K562 (cell line): ENCODE results near the gene KLHL18. TPM values are rescaled to one million over a fixed set of nuclear protein-coding genes. Genes with fewer than 3 reads are reported as not detected.

Experiments
- DLX4 ChIP-seq: fragments of 250-450 bp; sonication (Bioruptor Pico); IDR thresholded peaks from 2 replicates; pipeline ENCODE4 v1.6.1; 2021; ENCODE audit warnings: mild to moderate bottlenecking
- KLF1 ChIP-seq: fragments of 450-650 bp; IDR thresholded peaks from 2 replicates; pipeline ENCODE4 v1.6.1; 2016; ENCODE audit warnings: missing genetic modification characterization, missing compliant biosample characterization
- LCOR ChIP-seq: sonication (generic); formaldehyde crosslinking; IDR thresholded peaks from 2 replicates; pipeline ENCODE4 v1.8.0; 2022; ENCODE audit warnings: mild to moderate bottlenecking, missing genetic modification reagents
- LEF1 ChIP-seq: fragments of 450-650 bp; IDR thresholded peaks from 2 replicates; pipeline ENCODE4 v1.6.1; 2016; ENCODE audit warnings: mild to moderate bottlenecking
- MCM3 ChIP-seq: fragments of 450-650 bp; IDR thresholded peaks from 2 replicates; pipeline ENCODE4 v1.6.1; 2016
- NCOA4 ChIP-seq: fragments of 450-650 bp; IDR thresholded peaks from 2 replicates; pipeline ENCODE4 v1.6.1; 2018; ENCODE audit warnings: mild to moderate bottlenecking; ENCODE audit not compliant: partially characterized antibody
- PCBP2 ChIP-seq: fragments of 200-400 bp; formaldehyde crosslinking; IDR thresholded peaks from 2 replicates; pipeline ENCODE4 v1.6.1; 2018; ENCODE audit warnings: low read length, low read depth, mild to moderate bottlenecking, moderate library complexity; ENCODE audit not compliant: poor library complexity, severe bottlenecking
- PHTF2 ChIP-seq: fragments of 250-450 bp; sonication (Bioruptor Pico); IDR thresholded peaks from 2 replicates; pipeline ENCODE4 v1.5.0; 2021; ENCODE audit warnings: mild to moderate bottlenecking
- POLR2H ChIP-seq: IDR thresholded peaks from 2 replicates; pipeline ENCODE4 v1.6.1; 2016; ENCODE audit warnings: missing genetic modification characterization, low read depth, mild to moderate bottlenecking, control low read depth, missing compliant biosample characterization, moderate library complexity
- POLR3A ChIP-seq: IDR thresholded peaks from 2 replicates; pipeline ENCODE4 v1.6.1; 2011; ENCODE audit warnings: borderline replicate concordance, mild to moderate bottlenecking, moderate library complexity; ENCODE audit not compliant: insufficient read length, insufficient read depth; ENCODE audit errors: extremely low read depth
- PTRF ChIP-seq: fragments of 450-650 bp; IDR thresholded peaks from 2 replicates; pipeline ENCODE4 v1.6.1; 2016; ENCODE audit warnings: mild to moderate bottlenecking, missing genetic modification characterization, missing compliant biosample characterization
- PYGO2 ChIP-seq: fragments of 450-650 bp; IDR thresholded peaks from 2 replicates; pipeline ENCODE4 v1.6.1; 2016; ENCODE audit warnings: mild to moderate bottlenecking, missing genetic modification characterization, moderate library complexity, missing compliant biosample characterization
- RREB1 ChIP-seq: fragments of 250-450 bp; sonication (Bioruptor Pico); IDR thresholded peaks from 2 replicates; pipeline ENCODE4 v1.4.0; 2020
- TBP ChIP-seq: optimal IDR thresholded peaks from 2 replicates; pipeline ENCODE3; 2011; ENCODE audit warnings: low read depth, low read length, improper control_type of control experiment
- UBTF ChIP-seq, 2 experiments: IDR thresholded peaks; 2 replicates each; pipeline ENCODE4 v1.6.1; 2012; ENCODE audit warnings: improper control_type of control experiment in 2 of 2, low read depth in 2 of 2, low read length in 2 of 2, borderline replicate concordance in 1 of 2
- WHSC1 ChIP-seq: IDR thresholded peaks from one replicate; pipeline ENCODE4 v1.6.1; 2012; ENCODE audit warnings: low read length, control low read depth, inconsistent platforms
- ZC3H11A ChIP-seq: IDR thresholded peaks from 2 replicates; pipeline ENCODE4 v1.6.1; 2012; ENCODE audit warnings: low read depth, low read length, improper control_type of control experiment
- ZNF277 ChIP-seq: fragments of 250-450 bp; sonication (Bioruptor Pico); IDR thresholded peaks from 2 replicates; pipeline ENCODE4 v1.8.0; 2022; ENCODE audit warnings: inconsistent platforms, mild to moderate bottlenecking, moderate library complexity, borderline replicate concordance
- polyA plus RNA-seq, 8 experiments: library from polyadenylated mRNA; depleted of rRNA in 4 of 8; stranded (reverse) in 5 of 8; unstranded in 3 of 8; fragments of >200 nt; fragmentation: Nextera tagmentation in 2 of 8; fragmentation: Illumina TruSeq in 1 of 8; extraction: Ambion mirVana in 2 of 8; extraction: Trizol in 1 of 8; gene quantifications; 2 replicates each; pipeline versions ENCODE4 v1.2.1 to v1.2.3, GENCODE V29; 2011 to 2014; ENCODE audit warnings: inconsistent platforms in 1 of 8, missing spikeins in 1 of 8
- total RNA-seq, 7 experiments: library from RNA; depleted of rRNA in 6 of 7; stranded (reverse); fragments of >200 nt in 6 of 7; fragmentation: Illumina TruSeq in 2 of 7; extraction: Trizol in 2 of 7; gene quantifications; 2 replicates each; pipeline versions ENCODE4 v1.2.1 to v1.2.3, GENCODE V29; 2011 to 2021; ENCODE audit warnings: low replicate concordance in 1 of 7

KLHL18 gene
- total and polyA plus RNA-seq, 9 of the 15 experiments (the other 6 are each of a cell fraction or from before 2014, with no cell fraction given), result 26.7 to 97.5 (median 48.7) TPM

GRCh38 chr3:47381317-47382157 is 98.8 kb downstream of the KLHL18 start (continued):
- TF ChIP-seq ZNF277 (CRISPR knock-in tag) (no peak), MCM3 (no peak), POLR2H (tag) (no peak), LCOR (peak; percentile 39; the same call in 1 of the 2 replicates), PYGO2 (no peak), ZC3H11A (no peak), WHSC1 (no peak), PTRF (no peak), NCOA4 (no peak), PHTF2 (CRISPR knock-in tag) (no peak), UBTF (IDR thresholded peaks at IDR 0.05; ENCODE audit: borderline replicate concordance in 1 of 2, low read depth in 2 of 2, low read length in 2 of 2) (peak in 1 of 2 experiments; percentile 39; a peak in 1 of 4 replicates), KLF1 (tag) (no peak), RREB1 (CRISPR knock-in tag) (0 out of 2 replicates have a peak, but pooled peaks have one; percentile 3), DLX4 (no peak), POLR3A (no peak), PCBP2 (no peak), TBP (peak; percentile 47), LEF1 (no peak)
